Dendritic cell treated with granulocyte-macrophage colony-stimulating factor and Interleukin-4, amounts not matched to agents 40 ng/mL and 50 ng/mL, for 4 days (primary cell): ENCODE data around the gene STARD9.
"Not testable (repeated sequence)": the region's sequence is repeated elsewhere in the genome, so short reads cannot be mapped to it uniquely, and the experiment has no call there.

ENCODE experiments used
- H3K27ac Mint-ChIP-seq: one replicate; pipeline ENCODE4 v1.8.0; 2022; ENCODE audit warnings: mild to moderate bottlenecking, mixed read lengths
- H3K27me3 Mint-ChIP-seq: one replicate; pipeline ENCODE4 v1.8.0; 2022; ENCODE audit warnings: mild to moderate bottlenecking, mixed read lengths
- H3K36me3 Mint-ChIP-seq: one replicate; pipeline ENCODE4 v1.8.0; 2022; ENCODE audit warnings: low read depth, mixed read lengths
- H3K4me1 Mint-ChIP-seq: one replicate; pipeline ENCODE4 v1.8.0; 2022; ENCODE audit warnings: low read depth, mixed read lengths
- H3K4me3 Mint-ChIP-seq: one replicate; pipeline ENCODE4 v1.8.0; 2022; ENCODE audit warnings: mild to moderate bottlenecking, moderate library complexity, mixed read lengths
- H3K9me3 Mint-ChIP-seq: one replicate; pipeline ENCODE4 v1.8.0; 2022; ENCODE audit warnings: mixed read lengths
- intact Hi-C: fragments of 100-400 bp; cut with micrococcal nuclease; formaldehyde crosslinking; loops from one replicate; pipeline ENCODE4 v1.15.0; 2022

The STARD9 gene

DNA sequence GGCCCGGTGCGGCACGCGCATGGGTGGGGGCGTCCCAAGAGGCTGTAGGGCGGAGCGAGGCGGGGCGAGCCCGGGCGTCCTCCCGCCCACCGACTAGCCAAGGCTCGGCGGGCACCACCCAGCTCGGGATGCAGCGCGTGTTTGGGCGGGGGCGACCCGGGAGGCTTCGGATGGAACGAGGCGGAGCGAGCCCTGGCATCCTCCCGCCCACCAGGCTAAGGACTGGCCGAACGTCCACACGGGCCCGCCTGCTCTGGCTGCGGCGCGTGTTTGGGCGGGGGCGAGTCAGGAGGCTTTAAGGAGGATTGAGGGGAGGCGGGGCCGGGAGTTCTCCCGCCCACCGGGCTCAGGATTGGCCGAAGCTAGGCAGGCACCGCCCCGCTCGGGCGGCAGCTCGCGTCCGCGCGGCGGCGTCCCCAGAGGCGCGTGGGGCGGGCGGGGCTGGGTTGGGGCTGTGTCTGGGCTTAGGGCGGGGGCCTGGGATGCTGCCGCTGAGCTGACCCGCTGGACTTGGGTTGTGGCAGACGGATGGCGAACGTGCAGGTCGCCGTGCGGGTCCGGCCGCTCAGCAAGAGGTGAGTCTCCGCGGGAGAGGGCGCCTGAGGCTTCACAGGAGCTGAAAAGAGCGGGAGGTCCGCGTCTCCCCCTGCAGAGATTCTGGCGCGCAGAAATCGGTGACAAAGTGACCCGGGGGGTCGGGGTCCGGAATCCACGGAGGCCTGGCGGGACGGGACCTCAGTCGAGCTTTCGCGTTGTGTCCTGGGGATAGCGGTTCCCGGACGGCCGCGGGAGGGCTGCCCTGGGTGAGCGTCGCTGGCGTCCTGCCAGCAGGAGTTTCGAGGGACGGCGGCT is at the start of gene STARD9:
Gene STARD9 (plus strand): TSS at position 419 of the 852 bp plus-strand sequence. CDS start 110 bp downstream, at position 529.
- Mint-ChIP-seq H3K4me1 (peaks cover 26% of the 10 kb centered on the region), H3K27me3 (peaks cover 50% of the 10 kb centered on the region), H3K36me3 (peaks cover 6% of the 10 kb centered on the region), H3K4me3 (peak within 1 kb of the TSS; percentile 96), H3K9me3 (no peaks in the 10 kb centered on the region), H3K27ac (peak within 1 kb of the TSS; percentile 81)
- intact Hi-C loops, result loop anchor here (2.0 to 10.0 kb wide), 2 partner anchors 27 to 301 kb away; partner anchors contain the start of genes GANC, HAUS2, LRRC57 and TMEM87A

DNA sequence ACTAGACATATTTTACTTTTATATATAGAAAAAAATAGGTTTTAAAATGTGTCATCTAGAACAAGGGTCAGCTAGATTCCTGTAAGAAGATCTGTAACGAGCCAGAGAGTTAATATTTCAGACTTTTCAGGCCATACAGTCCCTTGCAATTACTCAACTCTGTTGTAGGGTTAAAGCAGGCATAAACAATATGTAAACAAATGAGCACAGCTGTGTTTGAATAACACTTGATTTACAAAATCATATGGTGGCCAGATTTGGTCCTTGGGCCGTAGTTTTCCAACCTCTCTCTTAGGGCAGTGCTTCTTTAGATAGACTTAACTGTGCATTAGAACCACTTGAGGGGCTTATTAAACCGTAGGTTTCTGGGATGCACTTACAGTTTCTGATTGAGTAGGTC is 46.4 kb upstream of the STARD9 start:
- H3K4me1 Mint-ChIP-seq, result no peaks in the 10 kb centered on the region
- H3K9me3 Mint-ChIP-seq, result no peaks in the 10 kb centered on the region
- intact Hi-C loops, result no loop called here
- peaks cover 90% of the 10 kb centered on the region for H3K36me3 Mint-ChIP-seq
- H3K27ac Mint-ChIP-seq, result no peak overlapping the region
- no peaks in the 10 kb centered on the region for H3K27me3 Mint-ChIP-seq
- no peak overlapping the region for H3K4me3 Mint-ChIP-seq

DNA sequence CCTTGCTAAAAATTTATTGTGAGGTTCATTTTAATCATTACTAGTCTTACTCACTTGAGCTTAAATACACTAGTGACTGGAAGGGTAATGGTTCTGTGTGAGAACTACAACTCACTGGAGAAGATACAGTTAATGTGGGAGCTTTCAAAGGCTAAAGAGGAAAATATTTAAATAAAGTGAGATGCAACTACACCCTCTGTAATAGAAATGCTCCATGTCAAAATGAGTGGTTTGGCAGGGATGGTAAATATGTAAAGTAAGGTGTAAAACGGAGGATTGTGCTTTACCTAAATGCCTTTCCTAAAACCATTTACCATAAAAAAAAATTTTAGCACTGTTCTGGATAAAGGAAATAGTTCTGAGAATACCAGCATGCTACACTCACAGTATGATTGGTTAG is 42.2 kb upstream of the STARD9 start:
- Mint-ChIP-seq H3K9me3 (no peaks in the 10 kb centered on the region), H3K36me3 (peaks cover 95% of the 10 kb centered on the region), H3K27me3 (no peaks in the 10 kb centered on the region), H3K4me3 (no peak overlapping the region), H3K4me1 (no peaks in the 10 kb centered on the region), H3K27ac (no peak overlapping the region)
- intact Hi-C loops, result no loop called here

DNA sequence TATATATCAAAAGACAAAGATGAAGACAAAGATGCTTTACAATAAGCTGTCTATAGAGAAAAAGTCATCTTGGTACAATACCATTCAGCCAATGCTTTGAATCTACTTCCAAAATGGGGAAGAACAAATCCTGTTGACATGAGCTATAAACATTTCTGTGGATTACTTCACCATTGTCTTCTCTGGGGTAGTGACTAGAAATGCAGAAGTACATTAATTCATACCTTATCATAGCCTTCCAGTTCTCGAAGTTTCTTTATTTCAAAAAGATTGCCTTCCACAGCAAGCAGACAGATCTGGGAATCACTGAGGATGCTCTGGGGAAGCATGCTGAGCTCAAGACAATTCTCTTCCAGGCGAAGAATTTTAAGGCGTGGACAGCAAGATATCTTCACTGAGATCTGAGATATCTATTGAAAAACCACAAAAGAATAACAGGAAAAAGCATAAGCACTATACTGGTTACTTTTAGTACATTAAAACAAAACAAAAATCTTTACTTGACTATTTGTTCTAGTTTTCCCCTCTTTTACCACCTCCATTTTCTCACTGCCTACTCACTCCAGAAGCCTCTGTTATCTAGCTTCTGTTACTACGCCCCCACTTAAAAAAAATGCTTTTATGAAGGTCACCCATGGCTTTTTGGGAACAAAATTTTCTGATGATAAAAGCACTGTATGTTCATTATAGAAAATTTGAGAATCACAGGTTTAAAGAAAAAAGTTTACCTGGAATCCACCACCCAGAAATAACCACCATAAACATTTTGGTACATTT is 30.4 kb upstream of the STARD9 start:
- Mint-ChIP-seq H3K27ac (peak overlapping the region; percentile 50), H3K4me1 (peaks cover 39% of the 10 kb centered on the region), H3K27me3 (no peaks in the 10 kb centered on the region), H3K36me3 (peaks cover 74% of the 10 kb centered on the region), H3K9me3 (no peaks in the 10 kb centered on the region), H3K4me3 (no peak overlapping the region)
- intact Hi-C loops, result loop anchor here (5.0 to 10.0 kb wide), 2 partner anchors 53 to 270 kb away; partner anchors contain the start of genes GANC, TMEM87A and ZNF106

DNA sequence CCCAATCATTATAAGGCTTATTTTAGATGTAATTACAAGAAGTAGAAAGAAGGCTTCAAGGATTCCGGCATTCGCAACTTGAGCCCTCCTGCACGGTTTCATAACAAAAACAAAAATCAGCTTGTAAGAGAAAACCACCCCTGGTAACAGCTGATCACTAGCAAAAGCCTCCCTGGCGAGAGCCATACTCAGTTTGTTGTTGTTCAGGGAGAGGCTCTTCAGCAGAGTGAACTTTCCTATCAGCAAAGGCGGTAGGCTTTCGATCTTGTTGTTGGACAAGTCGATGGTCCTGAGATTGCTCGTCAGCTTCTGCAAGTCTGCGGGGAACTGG is 27.5 kb upstream of the STARD9 start:
- intact Hi-C loops, result loop anchor here (2.0 to 10.0 kb wide), 3 partner anchors 27 to 273 kb away; partner anchors contain the start of genes GANC, STARD9, TMEM87A and ZNF106
- peaks cover 56% of the 10 kb centered on the region for H3K4me1 Mint-ChIP-seq
- H3K27me3 Mint-ChIP-seq, result no peaks in the 10 kb centered on the region
- no peaks in the 10 kb centered on the region for H3K9me3 Mint-ChIP-seq
- peaks cover 49% of the 10 kb centered on the region for H3K36me3 Mint-ChIP-seq
- H3K27ac Mint-ChIP-seq, result peak overlapping the region; percentile 98
- H3K4me3 Mint-ChIP-seq, result peak overlapping the region; percentile 92

DNA sequence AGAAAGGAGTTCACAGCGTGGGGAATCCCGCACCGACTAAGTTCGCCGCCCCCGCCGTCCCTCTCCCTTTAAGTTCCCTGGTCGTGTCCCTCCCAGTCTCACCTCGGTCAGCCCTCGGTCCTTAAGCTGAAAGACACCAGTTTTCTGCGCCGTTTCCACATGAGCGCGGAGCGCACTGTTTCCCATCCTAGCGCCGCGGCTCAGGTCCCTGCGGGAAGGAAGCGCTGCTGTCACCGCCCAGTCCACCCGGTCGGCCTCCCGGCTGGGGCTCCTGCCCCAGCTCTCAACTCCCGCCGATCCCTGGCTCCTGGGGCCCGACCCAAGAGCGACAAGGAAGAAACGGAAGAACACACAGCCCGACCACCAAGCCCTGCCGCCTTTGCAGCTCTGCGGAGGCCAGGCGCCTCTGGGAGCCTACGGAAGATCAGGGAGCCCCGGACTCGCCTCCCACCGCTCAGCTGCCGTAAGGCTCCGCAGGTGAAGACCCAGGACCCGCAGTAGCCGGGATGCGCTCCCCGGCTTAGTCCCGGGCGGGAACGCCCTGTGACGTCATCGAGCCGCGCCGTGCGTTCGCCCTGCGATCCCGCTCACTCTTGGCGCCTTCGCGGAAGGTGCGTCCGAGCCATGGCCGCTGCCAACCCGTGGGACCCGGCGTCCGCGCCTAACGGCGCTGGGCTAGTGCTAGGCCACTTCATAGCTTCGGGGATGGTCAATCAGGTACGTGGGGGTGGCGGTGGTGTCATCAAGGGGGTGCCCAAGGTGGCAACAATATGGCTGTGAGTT is 27.0 kb upstream of the STARD9 start, which contains the start of the genes HAUS2 and LRRC57:
Gene HAUS2 (plus strand): TSS at position 590 of the 783 bp plus-strand sequence. CDS start 35 bp downstream, at position 625.
Gene LRRC57 (minus strand): TSS at position 545 of the 783 bp plus-strand sequence. CDS start 359 bp downstream, at position 186.
- intact Hi-C loops, result loop anchor here (2.0 to 10.0 kb wide), 3 partner anchors 26 to 274 kb away; partner anchors contain the start of genes GANC, STARD9, TMEM87A and ZNF106
- peaks cover 59% of the 10 kb centered on the region for H3K4me1 Mint-ChIP-seq
- H3K27me3 Mint-ChIP-seq, result no peaks in the 10 kb centered on the region
- peak within 1 kb of the TSS; percentile 98 for H3K27ac Mint-ChIP-seq
- peaks cover 43% of the 10 kb centered on the region for H3K36me3 Mint-ChIP-seq
- H3K9me3 Mint-ChIP-seq, result no peaks in the 10 kb centered on the region
- H3K4me3 Mint-ChIP-seq, result peak within 1 kb of the TSS; percentile 92

DNA sequence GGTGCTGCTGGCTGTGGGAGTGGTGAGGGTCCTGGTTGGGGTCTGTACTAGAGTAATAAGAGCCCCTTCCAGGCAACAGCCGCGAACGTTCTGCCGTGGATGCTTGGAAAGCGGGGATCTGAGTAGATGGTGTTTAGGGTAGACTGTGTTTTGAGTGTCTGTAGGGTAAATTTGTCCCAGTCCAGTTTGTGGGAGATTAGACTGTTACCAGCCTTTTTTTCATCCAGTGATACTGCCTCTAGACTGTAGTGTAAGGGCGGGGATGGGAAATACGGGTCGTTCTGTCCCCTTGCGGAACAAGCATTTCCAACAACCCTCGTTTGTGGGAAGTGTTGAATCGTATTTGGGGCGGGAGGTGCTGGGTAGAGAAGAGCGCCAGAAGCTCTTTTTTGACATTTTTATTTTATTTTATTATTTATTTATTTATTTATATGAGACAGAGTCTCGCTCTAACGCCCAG is 26.3 kb upstream of the STARD9 start:
- peaks cover 40% of the 10 kb centered on the region for H3K36me3 Mint-ChIP-seq
- H3K9me3 Mint-ChIP-seq, result no peaks in the 10 kb centered on the region
- H3K27ac Mint-ChIP-seq, result peak overlapping the region; percentile 98
- no peaks in the 10 kb centered on the region for H3K27me3 Mint-ChIP-seq
- H3K4me1 Mint-ChIP-seq, result peaks cover 65% of the 10 kb centered on the region
- H3K4me3 Mint-ChIP-seq, result peak overlapping the region; percentile 92
- intact Hi-C loops, result loop anchor here (2.0 to 10.0 kb wide), 3 partner anchors 26 to 274 kb away; partner anchors contain the start of genes GANC, STARD9, TMEM87A and ZNF106

DNA sequence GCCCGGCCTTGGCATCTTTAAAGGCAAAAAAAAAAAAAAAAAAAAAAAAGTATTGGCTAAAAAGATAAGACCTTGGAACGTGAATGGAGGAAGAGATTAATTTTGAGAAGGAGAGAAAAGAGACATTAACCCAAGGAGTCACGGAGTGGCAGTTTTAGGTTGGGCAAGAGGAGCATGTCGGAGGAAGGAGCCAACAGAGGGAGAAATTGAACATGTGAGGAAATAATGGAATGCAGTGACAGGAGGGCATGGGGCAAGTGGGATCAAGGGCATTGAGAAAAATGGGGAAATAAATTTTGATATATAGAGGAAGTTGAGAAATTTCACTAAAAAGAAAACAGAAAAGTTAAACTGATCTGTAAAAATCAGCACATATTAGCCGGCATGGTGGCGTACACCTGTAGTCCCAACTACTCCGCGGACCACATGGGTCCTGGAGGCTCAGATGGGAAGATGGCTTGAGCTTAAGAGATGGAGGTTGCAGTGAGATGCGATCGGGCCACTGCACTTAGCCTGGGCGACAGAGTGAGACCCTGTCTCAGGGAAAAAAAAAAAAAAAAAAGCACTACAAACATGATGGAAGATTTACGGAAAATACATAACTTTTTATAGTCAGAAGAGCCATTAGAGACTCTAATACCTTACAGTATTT is 25.5 kb upstream of the STARD9 start:
- Mint-ChIP-seq H3K27me3 (no peaks in the 10 kb centered on the region), H3K36me3 (peaks cover 44% of the 10 kb centered on the region), H3K9me3 (no peaks in the 10 kb centered on the region), H3K4me1 (peaks cover 66% of the 10 kb centered on the region), H3K4me3 (peak overlapping the region; percentile 65), H3K27ac (peak overlapping the region; percentile 98)
- intact Hi-C loops, result loop anchor here (2.0 to 10.0 kb wide), 3 partner anchors 25 to 275 kb away; partner anchors contain the start of genes GANC, STARD9, TMEM87A and ZNF106

DNA sequence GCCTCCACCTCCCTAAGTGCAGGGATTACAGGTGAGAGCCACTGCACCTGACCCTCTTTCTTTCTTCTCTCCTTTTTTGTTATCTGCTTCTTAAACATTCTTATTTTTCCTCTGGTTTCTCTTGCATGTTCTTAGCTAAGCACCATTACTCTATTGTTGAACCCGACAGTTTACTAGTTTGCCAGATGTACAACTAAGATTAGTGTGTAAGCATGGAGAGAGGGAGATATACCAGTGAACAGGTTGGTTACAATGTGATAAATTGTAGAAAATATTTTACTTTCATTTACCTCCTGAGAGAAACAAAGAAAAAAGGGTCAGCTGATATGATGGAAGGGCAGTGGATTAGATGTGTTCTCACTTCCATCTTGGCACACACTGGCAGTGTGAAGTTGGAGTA is 21.9 kb upstream of the STARD9 start:
- H3K4me1 Mint-ChIP-seq, result peaks cover 34% of the 10 kb centered on the region
- no peaks in the 10 kb centered on the region for H3K9me3 Mint-ChIP-seq
- peaks cover 25% of the 10 kb centered on the region for H3K36me3 Mint-ChIP-seq
- H3K27ac Mint-ChIP-seq, result peak overlapping the region; percentile 40
- no peak overlapping the region for H3K4me3 Mint-ChIP-seq
- H3K27me3 Mint-ChIP-seq, result no peaks in the 10 kb centered on the region
- intact Hi-C loops, result no loop called here

DNA sequence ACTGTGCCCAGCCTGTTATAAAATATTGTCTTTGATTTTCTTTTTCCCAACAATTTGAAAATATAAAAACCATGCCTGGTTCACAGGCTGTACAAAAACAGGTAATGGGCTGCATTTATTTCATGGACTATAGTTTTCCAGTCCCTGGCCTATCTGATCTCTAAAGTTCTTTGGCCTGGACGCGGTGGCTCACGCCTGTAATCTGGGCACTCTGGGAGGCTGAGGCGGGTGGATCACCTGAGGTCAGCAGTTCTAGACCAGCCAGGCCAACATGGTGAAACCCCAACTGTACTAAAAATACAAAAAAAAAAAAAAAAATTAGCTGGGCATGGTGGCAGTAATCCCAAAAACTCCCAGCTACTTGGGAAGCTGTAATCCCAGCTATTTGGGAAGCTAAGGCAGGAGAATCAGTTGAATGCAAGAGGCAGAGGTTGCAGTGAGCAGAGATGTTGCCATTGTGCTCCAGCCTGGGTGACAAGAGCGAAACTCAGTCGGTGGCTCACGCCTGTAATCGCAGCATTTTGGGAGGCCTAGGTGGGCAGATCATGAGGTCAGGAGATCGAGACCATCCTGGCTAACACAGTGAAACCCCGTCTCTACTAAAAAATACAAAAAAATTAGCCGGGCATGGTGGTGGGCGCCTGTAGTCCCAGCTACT is 18.7 kb upstream of the STARD9 start:
- H3K4me3 Mint-ChIP-seq, H3K27me3 Mint-ChIP-seq, intact Hi-C loops, H3K27ac Mint-ChIP-seq, H3K9me3 Mint-ChIP-seq: not testable (repeated sequence)
- Mint-ChIP-seq H3K4me1 (peaks cover 16% of the 10 kb centered on the region), H3K36me3 (peaks cover 49% of the 10 kb centered on the region)

DNA sequence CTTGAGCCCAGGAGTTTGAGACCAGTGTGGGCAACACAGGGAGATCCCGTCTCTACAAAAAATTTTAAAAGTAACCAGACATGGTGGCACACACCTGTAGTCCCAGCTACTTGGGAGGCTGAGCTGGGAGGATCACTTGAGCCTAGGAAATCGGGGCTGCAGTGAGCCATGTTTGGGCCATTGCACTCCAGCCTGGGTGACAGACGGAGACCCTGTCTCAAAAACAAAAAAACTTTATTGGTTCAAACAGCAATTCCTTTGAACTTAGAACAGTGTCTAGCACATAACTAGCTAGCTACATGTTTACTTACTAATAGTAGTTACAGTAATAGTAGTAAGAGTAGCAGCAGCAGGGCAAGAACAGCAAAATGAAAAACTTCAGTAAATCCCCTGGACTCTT is 16.7 kb upstream of the STARD9 start:
- no peak overlapping the region for H3K27ac Mint-ChIP-seq
- H3K9me3 Mint-ChIP-seq, result no peaks in the 10 kb centered on the region
- intact Hi-C loops, result no loop called here
- H3K4me1 Mint-ChIP-seq, result peaks cover 5% of the 10 kb centered on the region
- H3K4me3 Mint-ChIP-seq, result no peak overlapping the region
- H3K36me3 Mint-ChIP-seq, result peaks cover 66% of the 10 kb centered on the region
- H3K27me3 Mint-ChIP-seq, result no peaks in the 10 kb centered on the region

DNA sequence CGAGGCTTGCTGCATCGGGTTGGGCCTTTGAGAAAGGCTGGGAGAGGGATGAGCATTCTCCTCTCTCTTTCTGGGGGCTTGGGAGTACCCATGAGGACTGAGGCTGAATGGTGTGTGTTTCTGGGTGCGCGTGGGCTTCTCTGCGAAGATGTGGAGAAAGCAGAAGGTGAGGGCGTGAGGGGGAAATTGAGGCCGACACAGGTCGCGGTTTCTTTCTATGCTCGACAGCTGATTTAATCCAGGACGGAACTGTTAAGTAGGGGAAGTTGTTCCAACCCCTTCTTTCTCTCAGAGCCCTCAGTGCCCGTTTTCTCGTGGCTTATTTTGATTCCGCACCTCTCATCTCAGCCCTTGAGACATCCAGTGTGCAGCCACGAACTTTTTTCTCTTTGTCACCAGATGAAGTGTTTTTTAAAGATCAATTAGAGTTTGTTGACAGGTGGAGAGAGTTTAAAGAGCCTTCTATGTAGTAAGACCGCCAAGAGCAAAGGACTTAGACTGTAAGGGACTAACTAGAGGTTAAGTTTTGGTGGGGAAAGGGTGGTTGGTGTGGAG is 711 bp downstream of the STARD9 start:
- Mint-ChIP-seq H3K4me1 (peaks cover 32% of the 10 kb centered on the region), H3K27ac (peak overlapping the region; percentile 81), H3K36me3 (peaks cover 6% of the 10 kb centered on the region), H3K9me3 (no peaks in the 10 kb centered on the region), H3K4me3 (peak overlapping the region; percentile 96), H3K27me3 (peaks cover 57% of the 10 kb centered on the region)
- intact Hi-C loops, result loop anchor here (10.0 kb wide), 1 partner anchor 301 kb away; the partner anchor contains the start of genes GANC and TMEM87A
